GM12892 (cell line): ENCODE data around the gene DTL.

Experiments used
- POLR2A ChIP-seq: IDR thresholded peaks from 2 replicates; pipeline ENCODE4 v1.6.1; 2011; ENCODE audit warnings: low read depth, low read length, control low read depth
- POLR2AphosphoS5 ChIP-seq: IDR thresholded peaks from 2 replicates; pipeline ENCODE4 v1.6.1; 2011; ENCODE audit warnings: low read depth, low read length, control low read depth
- TAF1 ChIP-seq: IDR thresholded peaks from 2 replicates; pipeline ENCODE4 v1.6.1; 2011; ENCODE audit warnings: low read depth, mild to moderate bottlenecking, control low read depth, low read length, borderline replicate concordance

DNA sequence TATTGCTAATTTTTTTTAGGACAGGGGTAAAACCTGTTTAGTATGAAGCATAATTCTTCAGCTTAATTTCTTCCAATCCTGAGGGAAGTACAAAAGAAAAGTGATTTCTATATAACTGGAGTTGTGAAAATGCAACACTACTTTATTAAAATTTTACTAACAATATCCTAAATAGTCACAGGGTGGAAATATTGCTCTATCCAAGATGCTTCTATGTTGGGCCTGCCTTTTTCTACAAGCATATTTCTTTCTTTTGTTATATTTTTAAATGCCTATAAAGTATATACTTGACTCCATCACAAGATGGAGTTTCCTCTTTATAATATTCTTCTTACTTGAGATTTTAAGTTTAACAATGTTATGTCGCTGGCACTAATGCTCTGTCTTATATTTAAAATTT, 37.9 kb downstream of the DTL start:
- TF ChIP-seq POLR2A (no peak), POLR2AphosphoS5 (no peak), TAF1 (no peak)
